ENCODE measurements around the gene MYOCOS. TPM values are rescaled to one million over a fixed set of nuclear protein-coding genes. Genes with fewer than 3 reads are reported as not detected.

The MYOCOS gene
- total RNA-seq, 1 donor from 2014 or later: not detected

- no peak for DNase-seq (ENCODE audit: low read depth)
- no peak overlapping the region for H3K4me3 ChIP-seq (ENCODE audit: low read depth, low read length)
- TF ChIP-seq, protein P1, sequence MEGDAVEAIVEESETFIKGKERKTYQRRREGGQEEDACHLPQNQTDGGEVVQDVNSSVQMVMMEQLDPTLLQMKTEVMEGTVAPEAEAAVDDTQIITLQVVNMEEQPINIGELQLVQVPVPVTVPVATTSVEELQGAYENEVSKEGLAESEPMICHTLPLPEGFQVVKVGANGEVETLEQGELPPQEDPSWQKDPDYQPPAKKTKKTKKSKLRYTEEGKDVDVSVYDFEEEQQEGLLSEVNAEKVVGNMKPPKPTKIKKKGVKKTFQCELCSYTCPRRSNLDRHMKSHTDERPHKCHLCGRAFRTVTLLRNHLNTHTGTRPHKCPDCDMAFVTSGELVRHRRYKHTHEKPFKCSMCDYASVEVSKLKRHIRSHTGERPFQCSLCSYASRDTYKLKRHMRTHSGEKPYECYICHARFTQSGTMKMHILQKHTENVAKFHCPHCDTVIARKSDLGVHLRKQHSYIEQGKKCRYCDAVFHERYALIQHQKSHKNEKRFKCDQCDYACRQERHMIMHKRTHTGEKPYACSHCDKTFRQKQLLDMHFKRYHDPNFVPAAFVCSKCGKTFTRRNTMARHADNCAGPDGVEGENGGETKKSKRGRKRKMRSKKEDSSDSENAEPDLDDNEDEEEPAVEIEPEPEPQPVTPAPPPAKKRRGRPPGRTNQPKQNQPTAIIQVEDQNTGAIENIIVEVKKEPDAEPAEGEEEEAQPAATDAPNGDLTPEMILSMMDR (conservative IDR thresholded peaks at IDR 0.05; ENCODE audit: low read depth, low read length): no peak
Observed at GRCh38 chr1:171625225-171625624, 3.2 kb downstream of the MYOCOS start.

DNA sequence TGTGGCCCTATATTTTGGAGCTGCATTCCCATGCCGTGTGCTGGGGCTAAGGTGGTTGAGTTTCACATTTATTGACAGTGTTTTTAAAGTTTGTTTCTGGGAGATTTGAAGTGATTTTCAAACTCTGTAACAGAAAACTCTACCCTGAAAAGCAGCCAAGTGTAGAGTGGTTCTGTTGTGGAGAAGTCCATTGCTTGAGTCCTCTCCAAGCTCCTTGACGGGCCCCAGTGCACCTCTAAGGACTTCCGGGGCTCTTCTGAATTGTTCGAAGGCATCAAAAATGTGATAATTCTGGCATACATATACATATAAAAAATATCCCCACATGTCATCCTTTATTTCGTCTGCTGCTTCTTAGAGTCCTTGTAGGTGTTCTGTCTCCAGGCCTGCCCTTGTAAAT, 5.0 kb downstream of the MYOCOS start:
- TF ChIP-seq, protein P1 (conservative IDR thresholded peaks at IDR 0.05; ENCODE audit: low read depth, low read length): no peak
- no peak overlapping the region for H3K4me3 ChIP-seq (ENCODE audit: low read depth, low read length)
- no peak for DNase-seq (ENCODE audit: low read depth)

DNA sequence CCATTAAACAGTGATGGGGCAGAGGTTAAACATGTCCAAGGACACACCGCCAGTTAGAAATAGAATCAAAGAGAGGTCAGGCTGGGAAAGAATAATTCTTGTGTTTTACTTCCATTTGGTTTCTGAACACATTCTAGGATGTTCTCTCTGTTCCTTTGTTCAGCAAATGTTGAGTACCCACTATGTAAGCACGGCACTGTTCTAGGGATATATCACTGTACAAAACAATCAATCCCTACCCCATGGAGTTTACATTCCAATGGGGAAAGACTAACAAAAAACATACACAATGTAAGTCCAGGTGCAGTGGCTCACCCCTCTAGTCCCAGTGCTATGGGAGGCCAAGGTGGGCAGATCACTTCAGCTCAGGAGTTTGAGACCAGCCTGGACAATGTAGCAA, 6.2 kb downstream of the MYOCOS start:
- TF ChIP-seq, protein P1 (conservative IDR thresholded peaks at IDR 0.05; ENCODE audit: low read depth, low read length): no peak
- no peak overlapping the region for H3K4me3 ChIP-seq (ENCODE audit: low read depth, low read length)
- DNase-seq (ENCODE audit: low read depth): no peak

DNA sequence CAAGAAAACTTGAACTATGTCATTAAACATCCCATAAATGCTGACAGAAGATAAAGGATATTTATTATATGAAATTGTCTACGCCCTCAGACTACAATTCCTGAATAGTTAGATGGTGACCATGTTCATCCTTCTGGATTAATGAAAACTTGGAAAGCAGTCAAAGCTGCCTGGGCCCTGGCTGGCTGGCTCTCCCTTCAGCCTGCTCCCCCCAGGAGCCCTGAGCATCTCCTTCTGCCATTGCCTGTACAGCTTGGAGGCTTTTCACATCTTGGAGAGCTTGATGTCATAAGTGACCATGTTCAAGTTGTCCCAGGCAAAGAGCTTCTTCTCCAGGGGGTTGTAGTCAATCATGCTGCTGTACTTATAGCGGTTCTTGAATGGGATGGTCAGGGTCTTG, 13.6 kb downstream of the MYOCOS start:
- no peak for DNase-seq (ENCODE audit: low read depth)
- TF ChIP-seq, protein P1 (conservative IDR thresholded peaks at IDR 0.05; ENCODE audit: low read depth, low read length): no peak
- no peak overlapping the region for H3K4me3 ChIP-seq (ENCODE audit: low read depth, low read length)

DNA sequence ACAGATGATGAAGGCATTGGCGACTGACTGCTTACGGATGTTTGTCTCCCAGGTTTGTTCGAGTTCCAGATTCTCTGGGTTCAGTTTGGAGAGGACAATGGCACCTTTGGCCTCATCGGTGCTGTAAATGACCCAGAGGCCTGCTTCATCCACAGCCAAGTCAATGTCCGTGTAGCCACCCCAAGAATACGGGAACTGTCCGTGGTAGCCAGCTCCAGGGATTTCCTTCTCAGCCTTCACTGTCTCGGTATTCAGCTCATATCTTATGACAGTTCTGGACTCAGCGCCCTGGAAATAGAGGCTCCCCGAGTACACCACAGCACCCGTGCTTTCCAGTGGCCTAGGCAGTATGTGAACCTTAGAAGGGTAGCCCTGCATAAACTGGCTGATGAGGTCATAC, 14.1 kb downstream of the MYOCOS start:
- TF ChIP-seq, protein P1 (conservative IDR thresholded peaks at IDR 0.05; ENCODE audit: low read depth, low read length): no peak
- no peak for DNase-seq (ENCODE audit: low read depth)
- H3K4me3 ChIP-seq (ENCODE audit: low read depth, low read length): no peak overlapping the region

DNA sequence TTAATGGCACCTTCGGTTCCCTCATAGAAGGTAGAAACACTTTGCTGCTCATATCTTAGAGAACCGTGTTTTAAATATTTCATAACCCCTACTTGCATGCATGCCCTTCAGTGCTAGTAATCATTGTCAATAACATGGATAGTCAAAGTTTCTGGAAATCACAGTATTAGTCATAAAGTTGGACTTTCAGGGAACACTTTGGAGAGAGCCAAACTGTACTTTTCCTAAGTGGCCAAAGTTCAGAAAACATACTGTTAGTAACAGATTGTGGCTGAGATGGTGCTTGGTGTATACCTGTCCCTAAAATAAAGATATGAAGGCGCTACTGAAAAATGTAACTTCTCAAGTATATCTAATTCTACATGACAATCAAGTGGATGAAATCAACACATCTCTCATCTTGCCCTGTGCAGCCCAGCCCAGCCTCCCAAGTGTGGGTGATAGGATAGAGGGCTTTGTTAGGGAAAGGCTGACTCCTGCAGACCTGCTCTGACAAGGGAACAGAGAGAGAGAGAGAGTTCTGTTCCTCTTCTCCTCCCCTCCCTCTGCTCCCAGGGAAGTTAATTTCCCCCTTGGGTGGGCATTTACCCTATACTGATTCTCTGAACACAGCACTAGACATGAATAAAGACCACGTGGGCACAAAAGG, 16.0 kb downstream of the MYOCOS start:
- TF ChIP-seq, protein P1 (conservative IDR thresholded peaks at IDR 0.05; ENCODE audit: low read depth, low read length): no peak
- no peak for DNase-seq (ENCODE audit: low read depth)

GRCh38 chr1:171640225-171640624, 18.2 kb downstream of the MYOCOS start:
- TF ChIP-seq, protein P1 (conservative IDR thresholded peaks at IDR 0.05; ENCODE audit: low read depth, low read length): no peak
- no peak for DNase-seq (ENCODE audit: low read depth)

More for the DNA sequence above, 16.0 kb downstream of the MYOCOS start:
- H3K4me3 ChIP-seq (ENCODE audit: low read depth, low read length): no peak overlapping the region

More at GRCh38 chr1:171640225-171640624, 18.2 kb downstream of the MYOCOS start:
- H3K4me3 ChIP-seq (ENCODE audit: low read depth, low read length): no peak overlapping the region

All from epithelial cell of proximal tubule (primary cell).